Measurements from ENCODE around the gene ANKRD33B. TPM values are rescaled to one million over a fixed set of nuclear protein-coding genes. Genes with fewer than 3 reads are reported as not detected.

The ANKRD33B gene
- total RNA-seq, 1 experiment from 2014 or later, result 25.3 TPM

DNA sequence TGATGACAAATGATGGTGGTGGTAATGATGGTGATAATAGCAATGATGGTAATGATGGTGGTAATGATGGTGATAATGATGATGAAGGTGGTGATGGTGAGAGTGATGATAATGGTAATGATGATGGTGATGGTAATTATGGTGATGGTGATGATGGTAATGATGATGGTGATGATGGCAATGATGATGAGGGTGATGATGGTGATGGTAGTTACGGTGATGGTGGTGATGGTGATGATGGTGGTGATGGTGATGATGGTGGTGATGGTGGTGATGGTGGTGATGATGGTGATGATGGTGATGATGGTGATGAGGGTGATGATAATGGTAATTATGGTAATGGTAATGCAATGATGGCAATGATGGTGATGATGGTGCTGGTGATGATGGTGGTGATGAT is 106.1 kb downstream of the ANKRD33B start:
- Histone ChIP-seq H3K27me3 (replicated peaks; ENCODE audit: control insufficient read depth, insufficient read depth, low read length) (no peaks in the 10 kb centered on the region), H3K36me3 (ENCODE audit: control insufficient read depth, insufficient read depth, low read length) (no peaks in the 10 kb centered on the region), H3K4me1 (0 out of 2 replicates have a peak, but pooled peaks cover 7% of the 10 kb centered on the region), H3K4me3 (ENCODE audit: low read depth, low read length) (no peak overlapping the region), H3K9me3 (no peaks in the 10 kb centered on the region)
- no TSS peak for BruUV-seq (replicated peaks)
- TF ChIP-seq, protein P1, sequence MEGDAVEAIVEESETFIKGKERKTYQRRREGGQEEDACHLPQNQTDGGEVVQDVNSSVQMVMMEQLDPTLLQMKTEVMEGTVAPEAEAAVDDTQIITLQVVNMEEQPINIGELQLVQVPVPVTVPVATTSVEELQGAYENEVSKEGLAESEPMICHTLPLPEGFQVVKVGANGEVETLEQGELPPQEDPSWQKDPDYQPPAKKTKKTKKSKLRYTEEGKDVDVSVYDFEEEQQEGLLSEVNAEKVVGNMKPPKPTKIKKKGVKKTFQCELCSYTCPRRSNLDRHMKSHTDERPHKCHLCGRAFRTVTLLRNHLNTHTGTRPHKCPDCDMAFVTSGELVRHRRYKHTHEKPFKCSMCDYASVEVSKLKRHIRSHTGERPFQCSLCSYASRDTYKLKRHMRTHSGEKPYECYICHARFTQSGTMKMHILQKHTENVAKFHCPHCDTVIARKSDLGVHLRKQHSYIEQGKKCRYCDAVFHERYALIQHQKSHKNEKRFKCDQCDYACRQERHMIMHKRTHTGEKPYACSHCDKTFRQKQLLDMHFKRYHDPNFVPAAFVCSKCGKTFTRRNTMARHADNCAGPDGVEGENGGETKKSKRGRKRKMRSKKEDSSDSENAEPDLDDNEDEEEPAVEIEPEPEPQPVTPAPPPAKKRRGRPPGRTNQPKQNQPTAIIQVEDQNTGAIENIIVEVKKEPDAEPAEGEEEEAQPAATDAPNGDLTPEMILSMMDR (IDR thresholded peaks at IDR 0.05; ENCODE audit: insufficient read depth in 1 of 2, low read depth in 1 of 2, low read length in 1 of 2, severe bottlenecking in 1 of 2, unreplicated experiment in 1 of 2), result no peak
- H3K9me3 Mint-ChIP-seq (ENCODE audit: unreplicated experiment), result no peaks in the 10 kb centered on the region
- H3K4me1 Mint-ChIP-seq (ENCODE audit: low read depth, unreplicated experiment), result no peaks in the 10 kb centered on the region
- intact Hi-C loops (cut with micrococcal nuclease; ENCODE audit: unreplicated experiment), result loop anchor here (5.0 kb wide), 1 partner anchor 177 kb away; no protein-coding TSS in a partner anchor
- no peak overlapping the region for H3K4me3 Mint-ChIP-seq (ENCODE audit: unreplicated experiment)
- ChIA-PET CTCF (no interaction called here), POLR2A (no interaction called here)
- no peak overlapping the region for H3K27ac Mint-ChIP-seq (ENCODE audit: unreplicated experiment)
- no peaks in the 10 kb centered on the region for H3K36me3 Mint-ChIP-seq (ENCODE audit: insufficient read depth, unreplicated experiment)
- DNase-seq, result no peak
- H3K27me3 Mint-ChIP-seq (ENCODE audit: insufficient read depth, unreplicated experiment), result peaks cover 2% of the 10 kb centered on the region

DNA sequence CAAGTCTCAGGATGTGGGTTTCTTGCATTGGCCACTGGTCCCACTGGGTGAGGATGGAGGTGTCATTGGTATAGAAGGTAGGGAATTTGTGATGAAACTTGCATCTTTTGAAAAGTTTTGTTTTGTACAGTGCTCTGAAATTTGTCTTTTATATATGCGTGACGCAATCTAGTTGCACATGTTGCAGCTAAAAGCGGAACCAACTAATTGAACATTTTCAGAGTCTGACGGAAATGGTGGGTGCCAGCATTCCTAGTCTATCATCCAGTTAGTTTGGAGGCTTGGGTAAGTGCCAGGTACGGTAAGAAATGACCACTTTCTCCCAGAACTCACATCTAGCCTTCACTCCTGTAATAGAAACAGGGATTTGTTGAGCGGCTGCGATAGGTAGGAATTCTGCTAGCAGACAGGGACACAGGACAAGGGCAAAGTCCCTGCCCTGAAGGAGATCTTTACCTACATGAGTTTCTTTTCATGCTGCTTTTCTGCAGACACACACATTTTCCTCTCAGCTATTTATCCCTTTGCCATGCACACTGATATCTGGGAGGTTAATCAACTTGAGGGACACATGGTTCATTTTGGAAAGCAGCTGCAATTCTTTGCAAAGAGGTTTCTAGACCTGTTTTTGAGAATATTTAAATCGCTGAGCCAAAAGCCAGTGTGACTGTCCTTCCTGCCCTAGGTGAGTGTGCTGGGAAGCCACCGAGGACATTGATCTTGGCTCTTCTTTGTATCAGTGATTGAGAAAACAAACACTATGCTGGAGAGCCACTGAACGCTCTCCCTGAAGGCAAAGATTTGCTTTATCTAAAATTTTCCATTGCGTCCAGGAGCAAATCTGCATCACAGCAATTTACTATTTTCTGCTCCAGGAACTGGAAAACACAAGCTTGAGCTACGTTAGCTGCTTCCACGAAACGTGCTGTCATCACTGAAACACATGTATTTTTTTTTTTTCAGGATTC is 107.5 kb downstream of the ANKRD33B start:
- ChIA-PET POLR2A (no interaction called here), CTCF (no interaction called here)
- H3K9me3 Mint-ChIP-seq (ENCODE audit: unreplicated experiment), result no peaks in the 10 kb centered on the region
- no peak for DNase-seq
- Histone ChIP-seq H3K4me3 (ENCODE audit: low read depth, low read length) (no peak overlapping the region), H3K27me3 (replicated peaks; ENCODE audit: control insufficient read depth, insufficient read depth, low read length) (no peaks in the 10 kb centered on the region), H3K9me3 (no peaks in the 10 kb centered on the region), H3K36me3 (ENCODE audit: control insufficient read depth, insufficient read depth, low read length) (no peaks in the 10 kb centered on the region), H3K4me1 (0 out of 2 replicates have a peak, but pooled peaks cover 7% of the 10 kb centered on the region)
- peaks cover 9% of the 10 kb centered on the region for H3K27me3 Mint-ChIP-seq (ENCODE audit: insufficient read depth, unreplicated experiment)
- no TSS peak for BruUV-seq (replicated peaks)
- H3K4me1 Mint-ChIP-seq (ENCODE audit: low read depth, unreplicated experiment), result no peaks in the 10 kb centered on the region
- TF ChIP-seq, protein P1 (IDR thresholded peaks at IDR 0.05; ENCODE audit: insufficient read depth in 1 of 2, low read depth in 1 of 2, low read length in 1 of 2, severe bottlenecking in 1 of 2, unreplicated experiment in 1 of 2), result no peak
- no peak overlapping the region for H3K4me3 Mint-ChIP-seq (ENCODE audit: unreplicated experiment)
- intact Hi-C loops (cut with micrococcal nuclease; ENCODE audit: unreplicated experiment), result loop anchor here (5.0 kb wide), 1 partner anchor 176 kb away; no protein-coding TSS in a partner anchor
- peaks cover 10% of the 10 kb centered on the region for H3K36me3 Mint-ChIP-seq (ENCODE audit: insufficient read depth, unreplicated experiment)
- H3K27ac Mint-ChIP-seq (ENCODE audit: unreplicated experiment), result no peak overlapping the region

DNA sequence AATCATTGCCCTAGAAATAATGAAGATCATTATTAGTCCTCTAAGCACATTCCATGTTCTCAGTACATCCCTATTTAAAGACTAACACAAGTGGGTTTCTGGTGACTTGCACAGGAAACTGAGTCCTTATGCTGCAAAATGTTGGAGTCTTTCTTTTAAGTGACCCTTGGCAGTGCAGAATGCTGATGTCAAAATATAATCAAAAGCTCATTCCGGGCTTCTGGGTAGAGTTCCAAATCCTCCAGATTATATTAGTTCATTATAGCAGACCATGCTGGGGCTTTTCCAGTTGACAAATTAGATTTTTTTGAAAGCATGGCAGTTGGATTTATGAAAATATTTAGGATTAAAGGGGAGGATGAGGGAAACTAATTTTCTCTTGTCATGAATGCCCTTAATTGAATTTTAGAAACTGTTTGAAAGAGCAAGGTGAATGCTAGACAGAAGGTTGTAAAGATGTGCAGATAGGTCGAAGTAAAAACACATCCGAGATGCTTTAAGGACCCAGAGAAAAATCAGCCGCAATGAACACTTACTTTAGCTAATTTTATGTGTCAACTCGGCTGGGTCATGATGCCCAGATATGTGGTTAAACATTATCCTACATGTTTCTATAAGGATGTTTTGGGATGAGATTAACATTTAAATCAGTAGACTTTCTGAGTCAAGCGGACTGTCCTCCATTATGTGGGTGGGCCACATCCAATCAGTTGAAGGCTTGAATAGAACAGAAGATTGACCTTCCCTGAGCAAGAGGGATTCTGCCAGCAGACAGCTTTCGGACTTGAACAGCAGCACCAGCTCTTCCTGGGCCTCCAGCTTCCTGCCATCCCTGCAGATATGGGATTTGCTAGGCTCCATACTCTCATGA is 108.5 kb downstream of the ANKRD33B start:
- BruUV-seq (replicated peaks), result no TSS peak
- intact Hi-C loops (cut with micrococcal nuclease; ENCODE audit: unreplicated experiment), result loop anchor here (5.0 kb wide), 1 partner anchor 175 kb away; no protein-coding TSS in a partner anchor
- CTCF ChIA-PET, result no interaction called here

More for the DNA sequence above, 108.5 kb downstream of the ANKRD33B start:
- H3K36me3 Mint-ChIP-seq (ENCODE audit: insufficient read depth, unreplicated experiment), result peaks cover 13% of the 10 kb centered on the region
- Histone ChIP-seq H3K4me3 (ENCODE audit: low read depth, low read length) (no peak overlapping the region), H3K27me3 (replicated peaks; ENCODE audit: control insufficient read depth, insufficient read depth, low read length) (no peaks in the 10 kb centered on the region), H3K4me1 (0 out of 2 replicates have a peak, but pooled peaks cover 7% of the 10 kb centered on the region), H3K36me3 (ENCODE audit: control insufficient read depth, insufficient read depth, low read length) (no peaks in the 10 kb centered on the region), H3K9me3 (no peaks in the 10 kb centered on the region)
- H3K27ac Mint-ChIP-seq (ENCODE audit: unreplicated experiment), result no peak overlapping the region
- H3K27me3 Mint-ChIP-seq (ENCODE audit: insufficient read depth, unreplicated experiment), result peaks cover 9% of the 10 kb centered on the region
- POLR2A ChIA-PET, result no interaction called here
- no peak for DNase-seq
- H3K4me3 Mint-ChIP-seq (ENCODE audit: unreplicated experiment), result no peak overlapping the region
- TF ChIP-seq, protein P1 (IDR thresholded peaks at IDR 0.05; ENCODE audit: insufficient read depth in 1 of 2, low read depth in 1 of 2, low read length in 1 of 2, severe bottlenecking in 1 of 2, unreplicated experiment in 1 of 2), result no peak
- no peaks in the 10 kb centered on the region for H3K4me1 Mint-ChIP-seq (ENCODE audit: low read depth, unreplicated experiment)
- H3K9me3 Mint-ChIP-seq (ENCODE audit: unreplicated experiment), result no peaks in the 10 kb centered on the region
